ENCODE data around the gene ALAS1. TPM values are rescaled to one million over a fixed set of nuclear protein-coding genes. Genes with fewer than 3 reads are reported as not detected.

The ALAS1 gene
- total and polyA plus RNA-seq, 9 donors, result 26.4 to 35.4 (median 30.9) TPM

- Histone ChIP-seq H3K9me3 (replicated peaks; ENCODE audit: control insufficient read depth, low read depth, low read length) (no peaks in the 10 kb centered on the region), H3K27ac (ENCODE audit: low read length) (no peak overlapping the region), H3K4me3 (ENCODE audit: low read length) (no peak overlapping the region), H3K27me3 (ENCODE audit: control insufficient read depth, insufficient read depth, low read length) (no peaks in the 10 kb centered on the region), H3K4me1 (ENCODE audit: control insufficient read depth, insufficient read depth, low read length) (peaks cover 9% of the 10 kb centered on the region), H3K36me3 (ENCODE audit: control insufficient read depth, insufficient read depth, low read length) (no peaks in the 10 kb centered on the region)
- 91% methylated on average over 6 of the region's 6 CpGs for WGBS (ENCODE audit: insufficient coverage)
- DNase-seq, result no peak
These were observed 12.6 kb upstream of the ALAS1 start for GRCh38 chr3:52185311-52185710.

- H3K36me3 ChIP-seq (ENCODE audit: control insufficient read depth, insufficient read depth, low read length), result no peaks in the 10 kb centered on the region
- DNase-seq, result no peak
- 89% methylated on average over 1 of the region's 3 CpGs for WGBS (ENCODE audit: insufficient coverage)
- peaks cover 14% of the 10 kb centered on the region for H3K4me1 ChIP-seq (ENCODE audit: control insufficient read depth, insufficient read depth, low read length)
- H3K27me3 ChIP-seq (ENCODE audit: control insufficient read depth, insufficient read depth, low read length), result no peaks in the 10 kb centered on the region
- H3K9me3 ChIP-seq (replicated peaks; ENCODE audit: control insufficient read depth, low read depth, low read length), result no peaks in the 10 kb centered on the region
- H3K4me3 ChIP-seq (ENCODE audit: low read length), result no peak overlapping the region
- no peak overlapping the region for H3K27ac ChIP-seq (ENCODE audit: low read length)
These were observed 12.1 kb upstream of the ALAS1 start for GRCh38 chr3:52185837-52186236.

DNA sequence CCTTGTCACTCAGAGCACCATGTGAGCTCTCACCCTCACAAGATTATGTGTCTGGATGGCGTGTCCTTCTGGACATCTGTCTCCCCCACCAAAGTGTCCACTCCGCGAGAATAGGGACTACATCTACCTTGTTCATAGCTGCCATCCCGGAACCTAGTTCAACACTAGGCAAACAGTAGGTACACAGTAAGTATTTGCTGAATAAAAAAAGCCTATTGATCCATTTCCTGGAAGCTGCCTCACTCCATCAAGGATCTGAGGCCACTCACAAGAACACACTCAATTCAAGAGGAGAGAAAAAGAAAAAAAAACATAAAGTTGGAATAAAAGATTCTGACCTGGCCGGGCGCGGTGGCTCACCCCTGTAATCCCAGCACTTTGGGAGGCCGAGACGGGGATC is 11.2 kb upstream of the ALAS1 start:
- Histone ChIP-seq H3K4me1 (ENCODE audit: control insufficient read depth, insufficient read depth, low read length) (peaks cover 15% of the 10 kb centered on the region), H3K4me3 (ENCODE audit: low read length) (no peak overlapping the region), H3K27me3 (ENCODE audit: control insufficient read depth, insufficient read depth, low read length) (no peaks in the 10 kb centered on the region), H3K36me3 (ENCODE audit: control insufficient read depth, insufficient read depth, low read length) (no peaks in the 10 kb centered on the region), H3K27ac (ENCODE audit: low read length) (no peak overlapping the region), H3K9me3 (replicated peaks; ENCODE audit: control insufficient read depth, low read depth, low read length) (no peaks in the 10 kb centered on the region)
- no peak for DNase-seq
- 86% methylated on average over 1 of the region's 9 CpGs for WGBS (ENCODE audit: insufficient coverage)

GRCh38 chr3:52188556-52188955 is 9.4 kb upstream of the ALAS1 start:
- WGBS (ENCODE audit: insufficient coverage), result 40% methylated on average over 1 of the region's 1 CpG
- Histone ChIP-seq H3K36me3 (ENCODE audit: control insufficient read depth, insufficient read depth, low read length) (no peaks in the 10 kb centered on the region), H3K4me3 (ENCODE audit: low read length) (no peak overlapping the region), H3K9me3 (replicated peaks; ENCODE audit: control insufficient read depth, low read depth, low read length) (no peaks in the 10 kb centered on the region), H3K4me1 (ENCODE audit: control insufficient read depth, insufficient read depth, low read length) (peaks cover 21% of the 10 kb centered on the region), H3K27ac (ENCODE audit: low read length) (no peak overlapping the region), H3K27me3 (ENCODE audit: control insufficient read depth, insufficient read depth, low read length) (no peaks in the 10 kb centered on the region)
- no peak for DNase-seq

DNA sequence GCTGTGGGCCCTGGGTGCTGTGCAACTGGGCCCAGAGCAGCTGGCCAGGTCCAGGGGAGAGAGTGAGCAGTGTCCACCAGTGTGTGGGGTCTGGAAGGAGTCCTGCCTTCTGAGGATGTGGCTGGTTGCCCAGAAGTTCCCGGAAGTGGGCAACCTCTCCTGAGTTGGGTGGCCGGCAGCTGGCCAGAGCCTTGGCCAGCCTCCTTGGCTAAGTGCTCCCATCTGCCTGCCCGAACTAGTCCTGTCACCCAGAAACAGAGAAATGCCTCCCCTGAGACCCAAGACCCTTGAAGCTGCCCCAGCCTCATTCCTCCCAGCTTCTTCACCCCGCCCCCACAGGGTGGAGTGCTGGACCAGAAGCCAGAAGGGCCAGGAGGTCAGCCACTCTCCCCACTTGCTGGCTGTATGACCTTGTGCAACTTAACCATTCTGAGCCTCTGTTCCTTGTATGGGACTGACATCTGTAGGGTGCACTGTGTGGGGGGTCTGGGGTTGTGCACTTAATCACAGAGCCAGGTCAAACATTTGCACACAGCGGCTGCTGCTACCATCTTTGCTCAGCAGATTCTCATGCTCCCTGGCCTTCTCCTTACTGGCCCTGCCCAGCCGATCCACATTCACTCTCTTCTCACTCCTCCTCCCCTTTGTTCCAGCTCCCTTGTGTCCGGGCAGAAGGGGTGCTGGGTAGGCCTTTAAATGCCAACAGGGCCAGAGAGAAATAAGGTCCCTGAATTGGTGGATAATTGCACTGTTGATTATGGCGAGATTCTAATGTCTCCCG is 7.5 kb upstream of the ALAS1 start:
- Histone ChIP-seq H3K4me1 (ENCODE audit: control insufficient read depth, insufficient read depth, low read length) (peaks cover 19% of the 10 kb centered on the region), H3K4me3 (ENCODE audit: low read length) (no peak overlapping the region), H3K27me3 (ENCODE audit: control insufficient read depth, insufficient read depth, low read length) (no peaks in the 10 kb centered on the region), H3K36me3 (ENCODE audit: control insufficient read depth, insufficient read depth, low read length) (no peaks in the 10 kb centered on the region), H3K27ac (ENCODE audit: low read length) (no peak overlapping the region), H3K9me3 (replicated peaks; ENCODE audit: control insufficient read depth, low read depth, low read length) (no peaks in the 10 kb centered on the region)
- 45% methylated on average over 5 of the region's 9 CpGs for WGBS (ENCODE audit: insufficient coverage)
- peak; percentile 30 for DNase-seq

DNA sequence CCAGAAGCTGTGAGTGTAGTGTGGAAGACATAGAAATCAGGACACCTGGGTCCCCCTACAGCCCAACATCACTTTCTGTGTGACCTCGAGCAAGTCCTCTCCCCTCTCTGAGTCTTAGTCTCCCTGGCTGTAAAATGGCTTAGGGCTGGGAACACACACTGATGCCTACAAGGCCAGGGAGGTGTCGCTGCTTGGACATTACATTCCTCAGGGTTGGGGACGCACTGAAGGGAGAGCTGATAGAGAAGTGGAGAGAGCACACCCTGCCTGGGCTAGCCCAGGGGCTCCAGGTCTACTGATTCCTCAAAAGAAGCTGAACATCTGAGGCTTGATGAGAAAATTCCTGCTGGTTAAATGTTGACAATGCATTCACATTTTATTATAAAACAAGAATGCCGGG is 6.3 kb upstream of the ALAS1 start:
- WGBS (ENCODE audit: insufficient coverage), result 67% methylated on average over 1 of the region's 4 CpGs
- peaks cover 22% of the 10 kb centered on the region for H3K4me1 ChIP-seq (ENCODE audit: control insufficient read depth, insufficient read depth, low read length)

GRCh38 chr3:52193065-52193464 is 4.9 kb upstream of the ALAS1 start:
- no peaks in the 10 kb centered on the region for H3K27me3 ChIP-seq (ENCODE audit: control insufficient read depth, insufficient read depth, low read length)
- H3K9me3 ChIP-seq (replicated peaks; ENCODE audit: control insufficient read depth, low read depth, low read length), result no peaks in the 10 kb centered on the region
- no peak overlapping the region for H3K27ac ChIP-seq (ENCODE audit: low read length)
- no peak overlapping the region for H3K4me3 ChIP-seq (ENCODE audit: low read length)
- peak; percentile 75 for DNase-seq
- peaks cover 34% of the 10 kb centered on the region for H3K4me1 ChIP-seq (ENCODE audit: control insufficient read depth, insufficient read depth, low read length)
- 68% methylated on average over 12 of the region's 18 CpGs for WGBS (ENCODE audit: insufficient coverage)
- no peaks in the 10 kb centered on the region for H3K36me3 ChIP-seq (ENCODE audit: control insufficient read depth, insufficient read depth, low read length)

More for the DNA sequence above, 6.3 kb upstream of the ALAS1 start:
- no peaks in the 10 kb centered on the region for H3K36me3 ChIP-seq (ENCODE audit: control insufficient read depth, insufficient read depth, low read length)
- no peaks in the 10 kb centered on the region for H3K9me3 ChIP-seq (replicated peaks; ENCODE audit: control insufficient read depth, low read depth, low read length)
- no peak for DNase-seq
- no peaks in the 10 kb centered on the region for H3K27me3 ChIP-seq (ENCODE audit: control insufficient read depth, insufficient read depth, low read length)
- H3K27ac ChIP-seq (ENCODE audit: low read length), result no peak overlapping the region
- no peak overlapping the region for H3K4me3 ChIP-seq (ENCODE audit: low read length)

GRCh38 chr3:52194485-52195290 is 3.3 kb upstream of the ALAS1 start:
- peaks cover 4% of the 10 kb centered on the region for H3K36me3 ChIP-seq (ENCODE audit: control insufficient read depth, insufficient read depth, low read length)
- 68% methylated on average over 7 of the region's 14 CpGs for WGBS (ENCODE audit: insufficient coverage)
- H3K4me1 ChIP-seq (ENCODE audit: control insufficient read depth, insufficient read depth, low read length), result peaks cover 44% of the 10 kb centered on the region
- DNase-seq, result no peak
- no peaks in the 10 kb centered on the region for H3K9me3 ChIP-seq (replicated peaks; ENCODE audit: control insufficient read depth, low read depth, low read length)
- no peaks in the 10 kb centered on the region for H3K27me3 ChIP-seq (ENCODE audit: control insufficient read depth, insufficient read depth, low read length)
- H3K27ac ChIP-seq (ENCODE audit: low read length), result no peak overlapping the region
- no peak overlapping the region for H3K4me3 ChIP-seq (ENCODE audit: low read length)

- WGBS (ENCODE audit: insufficient coverage), result 100% methylated on average over 1 of the region's 3 CpGs
- DNase-seq, result no peak
- H3K9me3 ChIP-seq (replicated peaks; ENCODE audit: control insufficient read depth, low read depth, low read length), result no peaks in the 10 kb centered on the region
- no peaks in the 10 kb centered on the region for H3K27me3 ChIP-seq (ENCODE audit: control insufficient read depth, insufficient read depth, low read length)
- H3K4me1 ChIP-seq (ENCODE audit: control insufficient read depth, insufficient read depth, low read length), result peaks cover 38% of the 10 kb centered on the region
- H3K4me3 ChIP-seq (ENCODE audit: low read length), result no peak overlapping the region
- H3K27ac ChIP-seq (ENCODE audit: low read length), result no peak overlapping the region
- peaks cover 6% of the 10 kb centered on the region for H3K36me3 ChIP-seq (ENCODE audit: control insufficient read depth, insufficient read depth, low read length)
These were observed 2.7 kb upstream of the ALAS1 start for GRCh38 chr3:52195291-52195597.

- peak overlapping the region; percentile 55 for H3K27ac ChIP-seq (ENCODE audit: low read length)
- peaks cover 32% of the 10 kb centered on the region for H3K4me1 ChIP-seq (ENCODE audit: control insufficient read depth, insufficient read depth, low read length)
- H3K36me3 ChIP-seq (ENCODE audit: control insufficient read depth, insufficient read depth, low read length), result peaks cover 6% of the 10 kb centered on the region
- peak; percentile 69 for DNase-seq
- no peak overlapping the region for H3K4me3 ChIP-seq (ENCODE audit: low read length)
- 61% methylated on average over 10 of the region's 10 CpGs for WGBS (ENCODE audit: insufficient coverage)
- no peaks in the 10 kb centered on the region for H3K9me3 ChIP-seq (replicated peaks; ENCODE audit: control insufficient read depth, low read depth, low read length)
- no peaks in the 10 kb centered on the region for H3K27me3 ChIP-seq (ENCODE audit: control insufficient read depth, insufficient read depth, low read length)
These were observed 2.1 kb upstream of the ALAS1 start for GRCh38 chr3:52195823-52196331.
